GM21528 (cell line): ENCODE data around the gene ZNF792.
"Not testable (repeated sequence)": the region's sequence is repeated elsewhere in the genome, so short reads cannot be mapped to it uniquely, and the experiment has no call there.

Experiments used
- ATAC-seq: cut with Tn5 transposase; IDR thresholded peaks from one replicate; pipeline ENCODE4 v1.9.1; 2021; ENCODE audit warnings: mild to moderate bottlenecking, moderate library complexity; ENCODE audit not compliant: unreplicated experiment, low FRiP score

ZNF792 gene

GRCh38 chr19:34926685-34927375, 37.2 kb downstream of the ZNF792 start, which contains the start of gene ZNF30:
Gene ZNF30 (plus strand): TSS chr19:34926903. CDS start chr19:34929948, 3,045 bp downstream.
- ATAC-seq = peak; percentile 95

DNA sequence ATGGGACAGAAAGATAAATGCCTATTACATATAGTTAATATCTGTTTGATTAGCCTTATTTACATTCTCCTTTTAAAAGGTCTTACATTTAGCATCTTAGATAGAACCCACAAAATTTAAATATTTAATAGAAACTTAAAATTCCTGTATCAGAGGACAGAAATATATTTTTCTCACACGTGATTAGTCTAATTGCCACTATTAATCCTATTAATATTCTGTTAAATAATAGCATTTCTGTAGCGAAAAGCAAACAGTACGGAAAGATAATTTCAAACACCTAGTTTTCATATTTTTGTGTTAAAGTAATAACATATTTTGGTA, 37.7 kb downstream of the ZNF792 start:
- ATAC-seq = no peak

DNA sequence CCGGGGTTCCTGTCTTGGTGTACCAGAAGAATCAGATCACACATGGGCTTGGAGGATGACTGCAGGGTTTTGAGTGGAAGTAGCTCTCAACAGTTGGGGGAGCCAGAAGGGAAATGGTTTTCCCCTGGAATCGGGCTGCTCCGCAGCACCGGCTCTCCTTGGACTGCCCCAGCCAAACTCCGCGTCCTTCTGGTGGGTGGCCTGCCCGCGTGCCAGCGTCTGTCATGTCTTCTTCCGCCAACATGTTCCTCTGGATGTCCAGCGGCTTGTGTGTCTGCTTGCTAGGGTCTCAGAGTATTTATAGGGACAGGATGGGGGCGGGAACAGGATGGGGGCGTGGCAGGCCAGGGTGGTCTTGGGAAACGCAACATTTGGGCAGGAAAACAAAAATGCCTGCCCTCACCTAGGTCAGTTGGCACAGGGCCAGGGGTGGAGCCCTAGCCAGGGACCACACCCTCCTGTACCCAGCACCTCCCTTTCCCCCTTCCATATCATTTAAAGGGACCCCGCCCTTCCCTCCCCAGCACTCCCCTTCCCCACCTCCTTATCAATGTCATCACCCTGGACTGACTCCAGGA, 38.7 kb downstream of the ZNF792 start:
- no peak for ATAC-seq

- ATAC-seq = not testable (repeated sequence)
Observed at GRCh38 chr19:34920090-34920786, 43.8 kb downstream of the ZNF792 start.

- ATAC-seq = no peak
Observed at GRCh38 chr19:34918190-34918589, 45.8 kb downstream of the ZNF792 start.

DNA sequence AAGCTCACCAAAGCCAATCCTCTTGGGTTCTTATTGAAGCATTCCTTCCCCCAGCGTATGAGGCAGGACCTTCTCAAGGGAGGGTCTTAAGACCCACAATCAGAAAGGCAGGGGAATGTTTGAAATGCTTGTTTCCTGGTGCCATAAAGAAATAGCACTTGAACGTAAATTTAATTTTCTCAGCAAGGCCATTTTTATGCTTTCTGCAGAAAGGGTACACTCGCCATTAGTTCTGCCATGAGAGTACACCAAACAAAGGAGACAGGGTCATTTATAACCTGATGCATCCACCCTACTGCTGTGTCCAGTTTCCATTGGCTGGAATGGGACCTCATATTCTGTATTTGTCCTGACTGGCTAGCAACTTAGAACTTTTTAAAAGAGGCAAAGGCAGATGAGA, 46.9 kb downstream of the ZNF792 start:
- not testable (repeated sequence) for ATAC-seq

GRCh38 chr19:34910770-34911169, 53.3 kb downstream of the ZNF792 start:
- ATAC-seq = no peak
